ENCODE results near the gene EXOC4.

Gene EXOC4

GRCh38 chr7:133830081-133830480, 577.2 kb downstream of the EXOC4 start:
- DNase-seq (ENCODE audit: low read depth), result no peak

- no peak for DNase-seq (ENCODE audit: low read depth)
These were observed 583.8 kb downstream of the EXOC4 start for GRCh38 chr7:133836666-133837065.

GRCh38 chr7:133837224-133837623, 584.3 kb downstream of the EXOC4 start:
- DNase-seq (ENCODE audit: low read depth), result no peak

GRCh38 chr7:133839121-133839520, 586.2 kb downstream of the EXOC4 start:
- DNase-seq (ENCODE audit: low read depth), result no peak

GRCh38 chr7:133843341-133843740, 590.5 kb downstream of the EXOC4 start:
- DNase-seq (ENCODE audit: low read depth), result no peak

- DNase-seq (ENCODE audit: low read depth), result no peak
These were observed 592.1 kb downstream of the EXOC4 start for GRCh38 chr7:133845005-133845404.

- DNase-seq (ENCODE audit: low read depth), result no peak
These were observed 593.5 kb downstream of the EXOC4 start for GRCh38 chr7:133846203-133846945.

GRCh38 chr7:133850497-133851280, 597.8 kb downstream of the EXOC4 start:
- DNase-seq (ENCODE audit: low read depth), result no peak

GRCh38 chr7:133851411-133851810, 598.5 kb downstream of the EXOC4 start:
- DNase-seq (ENCODE audit: low read depth), result no peak

- DNase-seq (ENCODE audit: low read depth), result no peak
These were observed 600.9 kb downstream of the EXOC4 start for GRCh38 chr7:133853706-133854276.

GRCh38 chr7:133854739-133855138, 601.9 kb downstream of the EXOC4 start:
- DNase-seq (ENCODE audit: low read depth), result no peak

GRCh38 chr7:133857376-133858119, 604.7 kb downstream of the EXOC4 start:
- DNase-seq (ENCODE audit: low read depth), result no peak

- no peak for DNase-seq (ENCODE audit: low read depth)
These were observed 605.4 kb downstream of the EXOC4 start for GRCh38 chr7:133858311-133858710.

- DNase-seq (ENCODE audit: low read depth), result no peak
These were observed 606.4 kb downstream of the EXOC4 start for GRCh38 chr7:133859231-133859630.

GRCh38 chr7:133859871-133860450, 607.1 kb downstream of the EXOC4 start:
- DNase-seq (ENCODE audit: low read depth), result no peak

- DNase-seq (ENCODE audit: low read depth), result no peak
These were observed 607.9 kb downstream of the EXOC4 start for GRCh38 chr7:133860628-133861335.

GRCh38 chr7:133861876-133862275, 609.0 kb downstream of the EXOC4 start:
- no peak for DNase-seq (ENCODE audit: low read depth)

- DNase-seq (ENCODE audit: low read depth), result no peak
These were observed 610.6 kb downstream of the EXOC4 start for GRCh38 chr7:133863362-133864061.

GRCh38 chr7:133869556-133869955, 616.7 kb downstream of the EXOC4 start:
- DNase-seq (ENCODE audit: low read depth), result no peak

- no peak for DNase-seq (ENCODE audit: low read depth)
These were observed 618.9 kb downstream of the EXOC4 start for GRCh38 chr7:133871757-133872156.

GRCh38 chr7:133873187-133873586, 620.3 kb downstream of the EXOC4 start:
- DNase-seq (ENCODE audit: low read depth), result no peak
